ENCODE data around the gene WDR59.

GRCh38 chr16:74888888-74889287 is 96.0 kb downstream of the WDR59 start:
- TF ChIP-seq EZH2 (IDR thresholded peaks at IDR 0.05), result no peak
- no peak for TF ChIP-seq POLR2AphosphoS5 (IDR thresholded peaks at IDR 0.05; ENCODE audit: borderline replicate concordance, low read depth, low read length)

Measured in SK-N-MC (cell line).